MM.1S (cell line): Measurements from ENCODE around the gene KRTAP12-1.

Source experiments
- CTCF ChIP-seq: fragments of 300-600 bp; sonication (generic); IDR thresholded peaks from 2 replicates; pipeline ENCODE4 v1.5.1; 2016; ENCODE audit warnings: antibody characterized with exemption, low read length, mixed read lengths
- EZH2phosphoT487 ChIP-seq: fragments of 300-600 bp; sonication (generic); IDR thresholded peaks from 2 replicates; pipeline ENCODE4 v1.6.1; 2018; ENCODE audit warnings: antibody characterized with exemption, low read length

DNA sequence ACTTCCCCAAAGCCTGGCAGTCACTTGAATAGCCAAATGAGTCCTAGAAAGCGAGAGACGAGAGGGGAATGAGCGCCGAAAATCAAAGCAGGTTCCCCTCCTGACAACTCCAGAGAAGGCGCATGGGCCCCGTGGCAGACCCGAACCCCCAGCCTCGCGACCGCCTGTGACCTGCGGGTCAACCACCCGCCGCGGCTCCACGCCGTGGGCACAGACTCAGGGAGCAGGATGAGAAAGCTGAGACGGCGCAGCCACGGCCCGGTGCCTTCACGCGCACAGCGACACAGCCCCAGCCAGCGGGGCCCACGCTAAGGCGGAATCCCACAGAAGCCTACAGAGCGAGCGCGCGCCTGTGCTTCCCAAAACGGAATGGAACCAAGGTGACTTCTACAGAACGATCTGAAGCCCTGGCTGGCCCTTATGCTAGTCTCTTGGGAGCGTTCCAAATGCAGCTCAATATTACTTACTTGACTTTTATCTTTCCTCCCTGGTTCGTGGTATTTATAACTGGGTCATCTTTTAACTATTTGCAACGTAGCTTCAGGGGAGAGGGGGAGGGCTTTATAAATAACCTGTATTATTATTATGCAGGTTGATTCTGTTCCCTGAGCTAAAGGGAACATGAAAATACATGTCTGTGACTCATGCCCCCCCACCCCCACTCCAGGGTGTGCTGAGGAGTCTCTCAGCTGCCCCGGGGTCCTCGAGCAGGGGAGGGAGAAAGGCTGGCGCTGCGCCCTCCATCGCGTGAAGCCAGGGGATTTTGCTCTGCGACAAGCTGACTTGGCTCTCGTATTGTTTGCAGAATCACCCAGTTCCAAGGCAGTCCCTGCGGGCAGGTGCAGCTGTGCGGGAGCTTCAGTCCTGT lies 27.7 kb upstream of the KRTAP12-1 start:
- TF ChIP-seq EZH2phosphoT487 (no peak), CTCF (no peak)
